Fibroblast of lung (primary cell): ENCODE measurements around the gene LYPLAL1. TPM values are rescaled to one million over a fixed set of nuclear protein-coding genes. Genes with fewer than 3 reads are reported as not detected.

Experiments
- DNase-seq, 2 donors: peaks; one replicate each; pipeline versions ENCODE4 v3.0.0 to v3.0.0-alpha.2; 2010; ENCODE audit warnings: low read depth in 2 of 2
- H2AFZ ChIP-seq: 2 replicates; pipeline ENCODE4 v1.5.1; 2012; ENCODE audit warnings: low read length, control low read depth, inconsistent platforms
- H3K27ac ChIP-seq: 2 replicates; pipeline ENCODE4 v1.5.1; 2011; ENCODE audit warnings: low read length, control low read depth; ENCODE audit not compliant: insufficient read depth
- H3K27me3 ChIP-seq: 2 replicates; pipeline ENCODE4 v1.5.1; 2011; ENCODE audit warnings: mild to moderate bottlenecking, low read length; ENCODE audit not compliant: control insufficient read depth, insufficient read depth
- H3K36me3 ChIP-seq: 2 replicates; pipeline ENCODE4 v1.5.1; 2011; ENCODE audit warnings: low read length; ENCODE audit not compliant: control insufficient read depth, insufficient read depth
- H3K4me1 ChIP-seq: 2 replicates; pipeline ENCODE4 v1.5.1; 2011; ENCODE audit warnings: low read length; ENCODE audit not compliant: control insufficient read depth, insufficient read depth; ENCODE audit errors: extremely low read depth
- H3K4me2 ChIP-seq: 2 replicates; pipeline ENCODE4 v1.5.1; 2011; ENCODE audit warnings: low read length, control low read depth; ENCODE audit not compliant: insufficient read depth; ENCODE audit errors: extremely low read depth
- H3K4me3 ChIP-seq, 4 experiments: fragments of 200-600 bp in 1 of 4; sonication (generic) in 1 of 4; replicated peaks in 1 of 4; 2 replicates each; pipeline ENCODE4 v1.5.1; 2011 to 2016; ENCODE audit warnings: low read length in 4 of 4, low read depth in 3 of 4, mild to moderate bottlenecking in 3 of 4, control low read depth in 2 of 4, inconsistent platforms in 1 of 4, mixed read lengths in 1 of 4; ENCODE audit not compliant: insufficient read depth in 1 of 4; ENCODE audit errors: control extremely low read depth in 1 of 4
- H3K79me2 ChIP-seq: 2 replicates; pipeline ENCODE4 v1.5.1; 2012; ENCODE audit warnings: mild to moderate bottlenecking, low read length, inconsistent platforms; ENCODE audit not compliant: control insufficient read depth, insufficient read depth
- H3K9ac ChIP-seq: 2 replicates; pipeline ENCODE4 v1.5.1; 2011; ENCODE audit warnings: mild to moderate bottlenecking, low read length, control low read depth; ENCODE audit not compliant: insufficient read depth
- H3K9me3 ChIP-seq: 2 replicates; pipeline ENCODE4 v1.5.1; 2012; ENCODE audit warnings: low read depth, low read length; ENCODE audit not compliant: control insufficient read depth, insufficient read depth
- H4K20me1 ChIP-seq: 2 replicates; pipeline ENCODE4 v1.5.1; 2011; ENCODE audit warnings: low read length; ENCODE audit not compliant: control insufficient read depth, insufficient read depth; ENCODE audit errors: extremely low read depth
- CTCF ChIP-seq, 2 donors: IDR thresholded peaks in 1 of 2; conservative IDR thresholded peaks in 1 of 2; 1 replicate in 1 of 2; 2 replicates in 1 of 2; pipeline ENCODE4 v1.5.1; 2011 to 2012; ENCODE audit warnings: low read length in 2 of 2, control low read depth in 1 of 2, inconsistent platforms in 1 of 2, low read depth in 1 of 2, mild to moderate bottlenecking in 1 of 2
- EZH2 ChIP-seq: IDR thresholded peaks from 2 replicates; pipeline ENCODE4 v1.5.1; 2012; ENCODE audit warnings: low read length, control low read depth, mild to moderate bottlenecking; ENCODE audit errors: missing control alignments
- polyA plus RNA-seq, 2 donors: library from polyadenylated mRNA; depleted of rRNA in 1 of 2; stranded (reverse) in 1 of 2; unstranded in 1 of 2; fragments of >200 nt; gene quantifications; 2 replicates each; pipeline ENCODE4 v1.2.1, GENCODE V29; 2011 to 2012; ENCODE audit warnings: missing spikeins in 1 of 2
- total RNA-seq: library from RNA; depleted of rRNA; stranded (reverse); fragments of >200 nt; gene quantifications from 2 replicates; pipeline ENCODE4 v1.2.1, GENCODE V29; 2014

Gene LYPLAL1
- total and polyA plus RNA-seq, 2 donors (not counting 1 experiment from before 2014, with no cell fraction given), result 29.9 to 51.5 TPM

- Histone ChIP-seq H3K9ac (no peak overlapping the region), H3K9me3 (no peaks in the 10 kb centered on the region), H3K4me2 (no peak overlapping the region), H3K4me1 (no peaks in the 10 kb centered on the region), H4K20me1 (no peaks in the 10 kb centered on the region), H3K79me2 (no peaks in the 10 kb centered on the region), H2AFZ (no peak overlapping the region), H3K4me3 (no peak overlapping the region), H3K27ac (no peak overlapping the region), H3K27me3 (no peaks in the 10 kb centered on the region), H3K36me3 (no peaks in the 10 kb centered on the region)
- DNase-seq, result peak in 1 of 2 donors; percentile 32
- no peak for TF ChIP-seq EZH2
- no peak for TF ChIP-seq CTCF (conservative IDR thresholded peaks at IDR 0.05 in 1 of 2, IDR thresholded peaks at IDR 0.05 in 1 of 2; ENCODE audit: low read depth in 1 of 2, low read length in 2 of 2)
These were observed 35.9 kb downstream of the LYPLAL1 start for GRCh38 chr1:219209578-219209977.

- H2AFZ ChIP-seq, result no peak overlapping the region
- H3K36me3 ChIP-seq, result no peaks in the 10 kb centered on the region
- DNase-seq, result peak in 1 of 2 donors; percentile 31
- no peak overlapping the region for H3K4me2 ChIP-seq
- TF ChIP-seq CTCF (conservative IDR thresholded peaks at IDR 0.05 in 1 of 2, IDR thresholded peaks at IDR 0.05 in 1 of 2; ENCODE audit: low read depth in 1 of 2, low read length in 2 of 2) (no peak), EZH2 (no peak)
- no peak overlapping the region for H3K9ac ChIP-seq
- no peaks in the 10 kb centered on the region for H3K79me2 ChIP-seq
- no peaks in the 10 kb centered on the region for H3K27me3 ChIP-seq
- H3K27ac ChIP-seq, result no peak overlapping the region
- H3K9me3 ChIP-seq, result no peaks in the 10 kb centered on the region
- H3K4me3 ChIP-seq, result no peak overlapping the region
- no peaks in the 10 kb centered on the region for H3K4me1 ChIP-seq
- no peaks in the 10 kb centered on the region for H4K20me1 ChIP-seq
These were observed 36.4 kb downstream of the LYPLAL1 start for GRCh38 chr1:219210067-219210466.

- Histone ChIP-seq H3K9me3 (no peaks in the 10 kb centered on the region), H3K4me1 (no peaks in the 10 kb centered on the region), H4K20me1 (no peaks in the 10 kb centered on the region), H3K4me3 (no peak overlapping the region), H3K36me3 (no peaks in the 10 kb centered on the region), H3K79me2 (no peaks in the 10 kb centered on the region), H3K4me2 (no peak overlapping the region), H2AFZ (no peak overlapping the region), H3K9ac (no peak overlapping the region), H3K27me3 (no peaks in the 10 kb centered on the region), H3K27ac (no peak overlapping the region)
- no peak for DNase-seq
- TF ChIP-seq CTCF (conservative IDR thresholded peaks at IDR 0.05 in 1 of 2, IDR thresholded peaks at IDR 0.05 in 1 of 2; ENCODE audit: low read depth in 1 of 2, low read length in 2 of 2) (no peak), EZH2 (no peak)
These were observed 41.8 kb downstream of the LYPLAL1 start for GRCh38 chr1:219215477-219215876.
